HG03469 (cell line): ENCODE results near the gene SERTAD2.
A peak's percentile ranks its signal among the peaks of the same experiment; 100 is the strongest.

ENCODE experiments used
- ATAC-seq: cut with Tn5 transposase; IDR thresholded peaks from one replicate; pipeline ENCODE4 v1.9.1; 2021; ENCODE audit warnings: mild to moderate bottlenecking, moderate library complexity, moderate number of reproducible peaks; ENCODE audit not compliant: unreplicated experiment

The SERTAD2 gene

DNA sequence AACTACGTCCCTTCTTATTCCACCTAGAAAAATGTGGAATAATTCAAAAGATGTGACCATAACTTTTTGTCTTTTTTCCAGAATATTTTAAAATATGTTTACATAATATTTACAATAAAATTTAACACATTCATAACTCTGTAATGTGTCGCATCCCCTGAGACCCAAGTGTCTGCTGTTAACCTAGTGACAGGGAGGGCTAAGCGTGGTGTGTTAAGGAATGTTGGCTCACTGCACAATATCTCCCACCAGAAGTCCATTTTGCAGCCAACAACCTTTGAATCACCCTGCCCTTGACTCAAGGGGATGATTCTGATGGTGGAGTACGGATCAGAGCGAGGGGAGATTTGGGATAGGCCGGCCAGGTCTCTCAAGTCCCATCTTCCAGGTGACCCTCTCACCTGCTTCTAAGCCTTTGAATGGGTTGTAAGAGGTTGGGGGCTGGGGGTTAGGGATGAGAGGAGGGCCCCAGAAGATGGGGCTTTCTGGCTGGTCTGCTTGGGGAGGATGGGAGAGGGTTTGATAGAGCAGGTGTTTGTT is 43.3 kb downstream of the SERTAD2 start:
- no peak for ATAC-seq

DNA sequence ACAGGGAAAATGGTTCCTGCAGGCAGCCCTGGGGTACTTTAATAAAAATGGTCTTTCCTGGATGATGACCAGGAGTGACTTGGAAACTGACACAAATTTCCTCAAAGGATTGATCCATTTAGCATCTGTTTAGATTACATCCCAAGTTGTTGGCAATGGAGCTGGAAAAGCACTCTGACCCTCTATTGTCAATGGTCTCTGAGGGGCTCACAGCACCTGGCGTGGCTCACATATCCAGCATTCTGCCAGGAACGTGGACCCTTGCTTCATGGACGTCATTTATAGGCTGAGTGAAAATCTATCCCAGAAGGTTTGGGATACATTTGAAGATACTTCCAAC is 43.8 kb downstream of the SERTAD2 start:
- ATAC-seq, result no peak

DNA sequence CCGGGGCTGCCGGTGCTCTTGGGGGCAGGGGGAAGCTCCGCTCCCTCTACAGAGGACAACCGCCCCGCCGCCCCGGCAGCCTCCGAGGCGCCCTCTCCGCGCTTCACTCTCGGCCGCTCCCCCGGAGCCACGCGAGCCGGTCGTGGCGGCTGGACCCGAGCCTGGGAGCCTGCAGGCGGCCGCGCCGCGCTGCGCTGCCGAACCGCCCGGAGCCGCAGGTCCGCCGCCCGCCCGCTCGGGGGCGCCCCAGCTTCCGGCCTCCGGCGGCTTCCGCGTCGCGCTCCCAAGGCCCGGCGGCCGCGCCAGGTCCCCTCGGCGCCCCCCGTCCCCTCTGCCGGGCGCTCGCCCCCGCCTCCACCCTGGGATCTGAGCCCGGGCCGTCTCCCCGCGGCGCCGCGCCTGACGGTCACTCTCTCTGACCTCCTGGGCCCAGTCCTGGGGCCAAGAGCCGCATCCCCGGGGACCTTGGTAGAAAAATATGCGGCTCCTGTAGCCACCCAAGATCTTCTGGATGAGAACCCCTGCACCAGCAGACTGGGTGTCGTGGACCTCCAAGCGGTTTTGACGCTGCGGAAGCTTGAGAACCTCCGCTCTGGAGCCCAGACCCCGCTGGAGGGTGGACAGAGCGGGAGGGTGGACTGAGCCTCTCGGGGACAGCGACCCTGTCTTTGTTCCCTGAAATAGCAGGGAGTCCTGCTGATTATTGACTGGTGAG is 44.3 kb downstream of the SERTAD2 start:
- ATAC-seq, result peak; percentile 24

DNA sequence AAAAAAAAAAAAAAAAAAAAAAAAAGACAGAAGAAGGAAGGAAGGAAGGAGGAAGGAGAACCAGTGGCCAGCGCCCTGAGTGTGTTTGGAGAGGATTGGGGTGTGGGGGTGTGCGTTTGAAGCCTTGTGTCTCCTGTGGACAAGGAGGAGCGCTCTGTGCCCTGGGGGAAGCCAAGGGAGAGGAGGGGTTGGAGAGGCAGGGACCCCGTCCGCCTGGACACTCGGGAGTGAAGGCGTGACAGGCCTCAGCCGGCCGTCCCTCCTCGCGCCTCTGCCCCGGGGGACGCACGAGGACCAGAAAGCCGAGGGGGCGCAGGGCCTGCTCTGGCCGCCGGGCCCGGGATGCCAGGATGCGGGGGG is 44.9 kb downstream of the SERTAD2 start:
- peak; percentile 2 for ATAC-seq

GRCh38 chr2:64607381-64608304 is 46.1 kb downstream of the SERTAD2 start:
- no peak for ATAC-seq

DNA sequence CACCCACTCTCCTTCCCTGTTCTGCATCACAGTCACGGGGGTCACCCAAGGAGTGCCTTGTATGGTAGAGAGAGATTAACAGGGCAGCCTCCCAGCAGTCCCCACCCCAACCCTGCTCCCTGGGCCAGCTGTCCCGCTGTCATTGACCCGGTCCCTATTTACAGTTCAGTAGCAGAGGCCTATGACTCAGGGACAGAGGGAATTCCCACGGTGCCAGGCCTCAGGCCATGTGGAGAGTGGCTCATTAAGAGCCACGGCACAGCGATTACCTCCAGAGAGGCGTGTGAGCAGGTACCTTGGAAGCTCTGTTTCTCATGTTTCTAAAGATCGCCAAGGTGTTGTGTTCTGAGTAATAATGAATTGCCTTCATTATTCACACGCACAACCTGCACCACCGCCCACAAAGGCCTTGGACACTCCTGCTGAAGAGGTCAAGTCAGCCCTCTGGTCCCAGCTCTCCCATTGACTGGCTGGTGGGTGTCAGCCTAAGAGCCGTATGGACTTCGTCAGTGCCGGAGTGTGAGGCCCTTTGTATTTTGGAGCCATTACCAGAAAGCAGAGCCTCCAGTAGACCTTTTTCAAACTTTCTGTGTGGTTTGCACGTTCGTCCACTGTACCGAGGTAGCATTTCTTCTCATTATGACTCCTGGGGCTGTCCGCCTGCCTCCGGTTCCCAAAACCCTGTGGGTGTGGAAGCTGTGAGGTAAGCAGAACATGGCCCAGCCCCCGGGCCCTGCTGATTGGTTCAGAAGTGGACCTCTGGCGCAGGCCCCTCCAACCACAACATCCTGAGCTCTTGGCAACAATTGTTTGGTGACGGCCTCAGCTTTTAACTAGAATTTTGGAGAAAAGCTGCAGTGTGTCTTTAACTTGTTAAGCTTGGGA is 47.0 kb downstream of the SERTAD2 start:
- peak; percentile 80 for ATAC-seq

DNA sequence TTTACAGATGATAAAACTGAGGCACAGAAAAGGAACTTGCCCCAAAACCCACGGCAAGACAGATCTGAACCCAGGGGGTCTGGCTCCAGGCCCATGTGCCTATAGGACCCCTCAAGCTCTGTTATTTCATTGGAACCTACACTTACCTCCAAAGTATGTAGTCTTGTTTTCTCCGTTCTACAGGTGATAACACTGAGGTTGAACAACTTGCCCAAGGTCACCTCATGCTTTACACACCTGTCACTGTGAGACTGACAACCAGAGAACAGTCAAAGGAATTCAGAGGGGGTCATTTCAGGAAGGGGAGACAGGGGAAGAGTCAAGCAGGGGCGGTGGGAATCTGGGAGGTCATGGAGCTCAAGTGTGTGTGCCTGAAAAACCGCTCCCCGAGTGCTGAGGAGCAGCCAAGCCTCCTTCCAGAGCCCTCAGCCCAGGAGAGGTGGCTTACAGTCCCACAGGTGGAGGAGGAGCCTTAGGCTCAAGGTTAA is 47.7 kb downstream of the SERTAD2 start:
- ATAC-seq, result no peak

DNA sequence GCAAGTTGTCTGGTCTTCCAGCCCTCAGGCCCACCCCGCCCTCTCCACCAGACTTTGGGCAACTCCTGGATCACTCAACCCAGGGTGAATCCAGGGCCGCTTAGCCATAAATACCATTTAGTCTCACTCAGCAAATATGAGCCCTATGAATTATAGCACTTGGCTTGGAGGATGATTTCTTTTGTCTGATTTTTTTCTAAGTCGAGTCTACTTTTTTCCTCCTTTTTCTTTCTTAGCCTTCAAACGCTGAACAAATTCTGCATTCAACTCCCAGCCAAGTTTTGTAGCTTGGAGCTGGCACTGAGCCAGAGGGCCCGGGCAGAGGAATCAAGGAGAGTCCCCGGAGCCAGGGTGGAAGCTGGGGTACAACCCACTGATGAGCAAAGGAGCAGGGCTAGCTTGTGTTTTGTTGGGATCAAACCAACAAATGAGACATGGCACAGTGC is 48.7 kb downstream of the SERTAD2 start:
- no peak for ATAC-seq

DNA sequence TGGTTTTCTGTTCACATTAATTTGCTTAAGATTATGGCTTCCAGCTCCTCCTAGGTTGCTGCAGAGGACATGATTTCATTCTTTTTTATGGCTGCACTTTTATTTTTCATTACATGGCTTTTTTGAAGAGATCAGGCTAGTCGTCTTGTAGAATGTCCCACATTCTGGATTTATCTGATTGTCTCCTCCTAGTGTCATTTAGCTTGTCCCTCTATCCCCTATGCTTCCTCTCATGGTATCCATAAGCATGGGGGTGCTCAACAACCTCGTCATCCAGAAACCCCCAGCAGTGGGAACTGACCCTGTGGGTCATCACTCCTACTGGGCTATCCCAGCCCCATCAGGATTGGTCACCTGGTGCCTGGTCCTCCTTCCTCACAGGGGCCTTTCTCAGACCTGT is 49.6 kb downstream of the SERTAD2 start:
- ATAC-seq, result no peak

DNA sequence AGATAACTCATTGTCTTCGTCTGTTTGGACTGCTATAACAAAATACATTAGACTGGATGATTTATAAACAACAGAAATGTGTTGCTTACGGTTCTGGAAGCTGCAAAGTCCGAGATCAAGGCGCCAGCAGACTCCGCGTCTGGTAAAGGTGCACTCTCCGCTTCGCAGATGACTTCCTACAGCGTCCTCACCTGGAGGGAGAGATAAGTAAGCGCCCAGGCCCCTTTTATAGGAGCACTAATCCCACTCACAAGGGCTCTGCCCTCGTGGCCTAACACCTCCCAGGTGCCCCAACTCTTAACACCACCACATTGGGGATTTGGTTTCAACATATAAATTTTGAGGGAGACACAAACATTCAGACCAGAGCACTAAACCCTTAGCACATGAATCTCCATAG is 51.3 kb downstream of the SERTAD2 start:
- no peak for ATAC-seq

- ATAC-seq, result no peak
Measured at GRCh38 chr2:64601785-64602391, 51.8 kb downstream of the SERTAD2 start.

GRCh38 chr2:64601034-64601754 is 52.5 kb downstream of the SERTAD2 start:
- ATAC-seq, result no peak

GRCh38 chr2:64599469-64599868 is 54.2 kb downstream of the SERTAD2 start:
- no peak for ATAC-seq

- ATAC-seq, result no peak
Measured at GRCh38 chr2:64598226-64598625, 55.5 kb downstream of the SERTAD2 start.

- ATAC-seq, result no peak
Measured at GRCh38 chr2:64595397-64596176, 58.1 kb downstream of the SERTAD2 start.

- ATAC-seq, result no peak
Measured at GRCh38 chr2:64594226-64594989, 59.3 kb downstream of the SERTAD2 start.

DNA sequence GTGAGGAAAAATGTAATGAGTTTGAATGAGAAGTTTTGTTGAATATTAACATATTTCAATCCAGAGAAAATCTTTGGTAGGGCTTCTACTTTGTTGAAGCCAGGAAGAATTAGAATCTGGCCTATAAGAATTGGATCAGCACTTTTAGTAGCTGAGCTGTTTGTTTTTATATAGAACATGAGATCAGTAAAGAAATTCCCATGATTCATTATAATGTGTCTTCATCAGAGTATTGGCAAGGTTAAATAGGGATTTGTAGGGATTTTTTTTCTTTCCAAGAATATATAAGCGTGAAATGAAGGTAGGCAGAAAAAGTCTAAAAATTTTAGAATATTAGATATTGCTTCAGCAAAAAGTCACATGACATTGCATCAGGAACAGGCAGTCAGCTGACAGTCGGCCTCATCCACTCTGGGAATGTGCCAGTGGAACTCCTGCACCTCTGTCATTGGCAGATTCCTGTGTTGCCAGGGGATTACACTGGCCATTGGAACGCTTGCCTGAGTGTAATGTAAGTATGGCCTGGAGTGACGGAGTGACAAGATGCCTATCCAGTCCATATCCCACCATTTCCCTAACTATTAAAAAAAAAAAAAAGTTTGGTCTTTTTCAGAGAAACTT is 60.6 kb downstream of the SERTAD2 start:
- no peak for ATAC-seq

DNA sequence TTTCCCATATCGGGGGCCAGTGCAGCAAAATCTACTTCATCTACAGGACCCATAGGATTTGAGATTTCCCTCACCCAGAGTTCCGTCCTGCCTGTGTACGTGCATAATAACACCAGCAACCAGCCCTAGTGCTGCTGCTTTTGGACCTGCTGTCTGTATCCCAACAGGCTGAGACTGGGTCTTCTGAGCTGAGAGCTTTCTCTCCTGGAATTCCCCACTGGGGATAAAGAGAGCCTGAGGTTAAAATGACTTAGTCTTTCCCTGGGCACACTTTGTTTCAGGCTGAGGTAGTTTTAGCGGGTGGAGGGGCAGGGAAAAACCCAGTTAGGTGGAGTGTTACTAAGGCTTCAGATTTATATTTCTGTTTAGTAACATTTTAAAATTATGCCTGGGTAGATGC is 62.5 kb downstream of the SERTAD2 start:
- ATAC-seq, result no peak
